ENCODE measurements around the gene LIPI. TPM values are rescaled to one million over a fixed set of nuclear protein-coding genes. Genes with fewer than 3 reads are reported as not detected.

Gene LIPI
- total and polyA plus RNA-seq, 2 of the 13 experiments (the other 11 are each of a cell fraction or from before 2014, with no cell fraction given), result not detected

GRCh38 chr21:14070968-14071367 lies 139.8 kb downstream of the LIPI start:
- POLR2A ChIA-PET, result no interaction called here

More at GRCh38 chr21:14070968-14071367, 139.8 kb downstream of the LIPI start:
- ATAC-seq (no peak), DNase-seq (ENCODE audit: low spot score) (no peak), FAIRE-seq (no peak)
- Histone ChIP-seq H3K27me3 (ENCODE audit: control insufficient read depth in 1 of 2, insufficient read depth in 2 of 2, low read length in 2 of 2) (no peaks in the 10 kb centered on the region), H3K4me1 (ENCODE audit: insufficient read depth, low read length) (no peaks in the 10 kb centered on the region), H3K9me3 (ENCODE audit: low read length) (no peaks in the 10 kb centered on the region), H3K36me3 (replicated peaks in 1 of 2; ENCODE audit: control insufficient read depth in 1 of 2, insufficient read depth in 2 of 2, low read length in 2 of 2) (no peaks in the 10 kb centered on the region), H3K4me2 (ENCODE audit: low read depth, low read length) (no peak overlapping the region), H4K20me1 (ENCODE audit: insufficient read depth, low read length) (no peaks in the 10 kb centered on the region), H3K4me3 (replicated peaks in 1 of 3; ENCODE audit: insufficient read depth in 1 of 3, low read depth in 2 of 3, low read length in 3 of 3) (no peak overlapping the region), H3K27ac (ENCODE audit: extremely low read length, insufficient read depth, low read length) (no peak overlapping the region), H3K9ac (ENCODE audit: insufficient read depth, low read depth, low read length) (no peak overlapping the region), H2AFZ (ENCODE audit: low read length) (no peak overlapping the region), H3K79me2 (ENCODE audit: insufficient read depth, low read length) (no peaks in the 10 kb centered on the region)
- in situ Hi-C loops (cut with HindIII; ENCODE audit: extremely low pct_ligation_motif_present, low pct_unique_long_range_greater_than_20kb), result no loop called here
- intact Hi-C loops (cut with micrococcal nuclease; ENCODE audit: unreplicated experiment), result no loop called here
- CTCF ChIA-PET (ENCODE audit: low intra/inter-chr PET ratio, low total read pairs), result no interaction called here
- WGBS (ENCODE audit: low lambda C conversion rate), result 98% methylated on average over 16 of the region's 16 CpGs
- BruUV-seq (replicated peaks), result no TSS peak
- no peak for TF ChIP-seq ZNF576 (CRISPR knock-in tag; IDR thresholded peaks at IDR 0.05)
- TF ChIP-seq ZBTB46 (CRISPR knock-in tag; IDR thresholded peaks at IDR 0.05; ENCODE audit: borderline replicate concordance), result no peak
- no peak for TF ChIP-seq NR3C1 (CRISPR knock-in tag; IDR thresholded peaks at IDR 0.05)

Data from HepG2 (cell line).